ENCODE measurements around the gene PRAMEF17.

DNA sequence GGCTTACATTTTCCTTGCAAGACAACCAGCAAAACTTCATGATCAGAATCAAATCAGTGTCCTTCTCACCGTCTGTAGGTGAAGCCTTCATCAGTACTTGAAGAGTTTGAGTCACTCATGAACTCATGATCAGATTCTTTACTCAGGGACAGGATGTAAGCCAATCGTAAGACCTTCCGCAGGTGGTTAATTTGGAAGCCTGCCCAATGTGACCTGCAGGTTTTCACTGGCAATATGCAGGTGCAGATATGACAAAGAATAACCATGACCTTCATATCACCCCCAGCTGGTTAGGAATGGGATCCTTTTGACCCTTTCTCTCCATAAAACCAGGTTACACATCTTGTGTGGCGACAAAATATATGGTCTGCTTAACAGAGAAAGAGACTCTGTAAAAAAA is 18.4 kb downstream of the PRAMEF17 start:
- TF ChIP-seq, protein P1, sequence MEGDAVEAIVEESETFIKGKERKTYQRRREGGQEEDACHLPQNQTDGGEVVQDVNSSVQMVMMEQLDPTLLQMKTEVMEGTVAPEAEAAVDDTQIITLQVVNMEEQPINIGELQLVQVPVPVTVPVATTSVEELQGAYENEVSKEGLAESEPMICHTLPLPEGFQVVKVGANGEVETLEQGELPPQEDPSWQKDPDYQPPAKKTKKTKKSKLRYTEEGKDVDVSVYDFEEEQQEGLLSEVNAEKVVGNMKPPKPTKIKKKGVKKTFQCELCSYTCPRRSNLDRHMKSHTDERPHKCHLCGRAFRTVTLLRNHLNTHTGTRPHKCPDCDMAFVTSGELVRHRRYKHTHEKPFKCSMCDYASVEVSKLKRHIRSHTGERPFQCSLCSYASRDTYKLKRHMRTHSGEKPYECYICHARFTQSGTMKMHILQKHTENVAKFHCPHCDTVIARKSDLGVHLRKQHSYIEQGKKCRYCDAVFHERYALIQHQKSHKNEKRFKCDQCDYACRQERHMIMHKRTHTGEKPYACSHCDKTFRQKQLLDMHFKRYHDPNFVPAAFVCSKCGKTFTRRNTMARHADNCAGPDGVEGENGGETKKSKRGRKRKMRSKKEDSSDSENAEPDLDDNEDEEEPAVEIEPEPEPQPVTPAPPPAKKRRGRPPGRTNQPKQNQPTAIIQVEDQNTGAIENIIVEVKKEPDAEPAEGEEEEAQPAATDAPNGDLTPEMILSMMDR (IDR thresholded peaks at IDR 0.05; ENCODE audit: poor library complexity, severe bottlenecking) = no peak
- TF ChIP-seq EP300 (conservative IDR thresholded peaks at IDR 0.05; ENCODE audit: poor library complexity, severe bottlenecking) (no peak), POLR2AphosphoS5 (IDR thresholded peaks at IDR 0.05) (no peak)
